Activated naive CD4-positive, alpha-beta T cell treated with Interleukin-2 at 50 U/mL for 16 hours (primary cell): ENCODE data around the gene STARD4.

Experiments used
- DNase-seq: peaks from one replicate; pipeline ENCODE4 v3.0.0-alpha.2; 2020

The STARD4 gene

DNA sequence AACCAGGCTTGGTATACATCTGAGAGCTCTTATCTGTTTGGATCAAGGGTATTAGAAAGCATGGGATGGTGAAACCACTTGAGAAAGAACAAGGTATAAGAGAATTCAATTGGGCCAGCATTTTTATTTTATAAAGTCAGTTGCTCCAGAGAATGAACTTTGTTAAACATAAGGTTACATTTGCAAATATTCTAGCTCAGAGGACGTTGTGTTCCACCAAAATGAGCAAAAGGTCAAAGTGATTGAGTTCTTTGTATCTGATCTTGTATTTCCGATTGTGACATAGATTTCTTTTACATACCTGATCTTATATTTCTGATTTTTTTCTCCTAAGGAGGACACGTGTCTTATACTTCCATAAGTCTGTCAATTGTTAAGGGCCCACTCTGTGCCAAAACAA lies 8.6 kb upstream of the STARD4 start:
- DNase-seq: no peak

- no peak for DNase-seq
Measured at GRCh38 chr5:111518777-111519176, 6.4 kb upstream of the STARD4 start.

DNA sequence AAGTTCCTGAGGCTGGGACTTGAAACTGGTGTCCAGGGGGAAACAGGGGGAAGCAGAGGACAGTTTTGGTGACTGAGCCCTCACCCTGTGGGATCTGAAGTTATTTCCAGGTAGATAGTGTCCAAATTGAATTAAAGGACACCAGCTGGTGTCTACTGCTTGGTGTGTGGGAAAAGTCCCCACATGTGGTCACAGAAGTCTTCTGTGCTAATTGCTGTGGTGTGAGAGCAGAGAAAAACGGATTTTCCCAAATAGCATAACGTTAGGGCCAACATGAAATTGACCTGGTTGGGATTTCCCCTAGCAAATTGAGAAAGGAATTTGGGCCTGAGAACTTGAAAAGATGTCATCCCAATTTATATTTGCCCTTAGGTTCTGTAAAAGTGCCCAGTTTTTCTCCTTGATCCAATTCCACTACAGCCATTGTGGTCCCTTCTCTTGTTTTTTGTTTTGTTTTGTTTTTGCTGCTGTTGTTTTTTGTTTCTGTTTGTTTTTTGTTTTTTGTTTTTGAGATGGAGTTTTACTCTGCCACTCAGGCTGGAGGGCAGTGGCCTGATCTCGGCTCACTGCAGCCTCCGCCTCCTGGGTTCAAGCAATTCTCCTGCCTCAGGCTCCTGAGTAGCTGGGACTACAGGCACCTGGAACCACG lies 5.6 kb upstream of the STARD4 start:
- DNase-seq: no peak

- DNase-seq: no peak
Measured at GRCh38 chr5:111514087-111514486, 1.8 kb upstream of the STARD4 start.

GRCh38 chr5:111513131-111513520 lies 791 bp upstream of the STARD4 start:
- DNase-seq: peak; percentile 73

- DNase-seq: no peak
Measured at GRCh38 chr5:111511831-111512374, 432 bp downstream of the STARD4 start.

DNA sequence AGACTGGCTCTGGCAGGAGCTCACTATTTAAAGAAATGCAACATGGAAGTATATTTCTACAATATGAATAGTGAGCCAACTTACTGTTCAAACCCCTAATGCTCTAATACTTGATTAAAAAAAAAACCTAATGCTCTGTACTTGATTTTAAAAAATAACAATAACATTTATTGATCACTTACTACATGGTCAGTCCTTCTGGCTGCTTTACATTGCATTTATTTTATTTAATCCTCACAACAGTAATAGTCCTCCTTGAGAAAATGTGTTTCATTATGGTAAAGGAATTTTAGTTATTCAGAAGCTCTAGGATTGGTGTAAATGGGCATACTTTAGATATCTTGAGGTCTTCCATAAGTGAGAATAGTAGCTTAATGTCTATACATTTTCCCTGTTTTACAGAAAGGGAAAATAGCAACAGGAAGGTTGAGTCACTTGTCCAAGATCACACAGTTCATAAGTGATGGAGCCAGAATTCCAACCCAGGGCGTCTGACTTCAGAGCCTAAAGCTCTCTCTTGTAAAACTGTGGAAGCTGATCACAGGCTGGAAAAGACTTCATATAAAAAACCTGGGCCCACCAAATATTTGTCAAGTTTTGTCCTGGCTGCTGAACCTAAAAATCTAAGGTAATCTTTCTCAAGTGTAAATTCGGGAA lies 1.0 kb downstream of the STARD4 start:
- DNase-seq: no peak

DNA sequence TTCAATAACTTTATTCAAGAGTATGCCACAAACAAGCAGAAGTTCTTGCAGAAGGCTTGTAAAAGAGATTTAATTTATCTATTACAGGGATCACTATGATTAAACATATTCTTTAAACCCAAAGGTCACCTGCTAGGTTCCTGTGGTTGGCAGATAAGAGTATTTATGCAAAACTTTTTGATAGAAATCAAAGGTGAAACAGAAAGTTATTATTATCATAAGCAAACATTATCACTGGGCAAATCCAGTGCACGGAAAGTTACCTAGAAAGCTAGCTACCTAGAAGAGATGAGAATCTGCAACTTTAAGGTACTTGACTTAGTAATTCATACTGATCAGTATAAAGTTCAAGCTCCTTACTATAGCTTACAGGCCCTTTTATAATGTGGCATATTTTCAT lies 3.2 kb downstream of the STARD4 start:
- DNase-seq: no peak

GRCh38 chr5:111507276-111507675 lies 5.1 kb downstream of the STARD4 start:
- DNase-seq: no peak

GRCh38 chr5:111505096-111505495 lies 7.2 kb downstream of the STARD4 start:
- no peak for DNase-seq

GRCh38 chr5:111502956-111503355 lies 9.4 kb downstream of the STARD4 start:
- DNase-seq: no peak

- DNase-seq: no peak
Measured at GRCh38 chr5:111498346-111498745, 14.0 kb downstream of the STARD4 start.

GRCh38 chr5:111495159-111495558 lies 17.2 kb downstream of the STARD4 start:
- no peak for DNase-seq

- no peak for DNase-seq
Measured at GRCh38 chr5:111494355-111494999, 17.9 kb downstream of the STARD4 start.

DNA sequence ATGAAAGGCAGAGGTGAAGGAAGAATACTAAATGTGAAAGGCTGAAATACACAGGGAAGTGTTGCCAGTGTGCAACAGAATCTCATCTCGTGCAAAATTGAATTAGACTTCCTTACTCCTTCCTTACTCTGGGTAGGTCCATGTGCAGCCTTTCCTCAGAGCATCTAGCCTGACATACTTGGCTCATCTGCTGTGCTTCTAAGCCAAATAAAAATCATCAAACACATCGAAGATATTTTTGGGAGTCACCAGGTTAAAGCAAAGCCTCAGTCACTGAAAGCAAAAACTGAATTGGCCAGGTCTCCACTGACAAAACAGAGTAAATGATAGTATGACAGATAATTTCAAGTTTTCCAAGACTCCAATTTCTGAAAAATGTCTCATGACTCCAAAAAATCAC lies 19.3 kb downstream of the STARD4 start:
- DNase-seq: no peak

GRCh38 chr5:111488353-111488752 lies 24.0 kb downstream of the STARD4 start:
- no peak for DNase-seq

- DNase-seq: no peak
Measured at GRCh38 chr5:111486926-111487325, 25.4 kb downstream of the STARD4 start.

DNA sequence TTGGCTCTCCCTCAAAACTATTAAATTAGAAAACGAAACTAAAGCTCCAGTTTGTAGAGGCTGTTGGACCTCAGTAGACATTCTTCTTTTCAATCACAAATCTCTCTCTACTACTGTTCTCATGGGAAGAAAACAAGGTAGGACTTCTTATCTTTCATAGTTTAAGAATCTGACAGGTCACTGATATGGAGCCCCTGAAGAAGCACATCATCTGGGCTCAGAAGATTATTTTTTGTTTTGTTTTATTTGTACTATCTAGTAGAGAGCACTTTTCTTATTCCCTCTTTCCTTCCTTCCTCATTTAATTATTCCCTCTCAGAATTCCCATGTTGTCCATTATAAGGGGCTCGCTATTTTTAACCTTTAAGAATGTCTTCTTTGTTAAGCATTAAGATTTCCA lies 26.3 kb downstream of the STARD4 start:
- no peak for DNase-seq

GRCh38 chr5:111480346-111480745 lies 32.0 kb downstream of the STARD4 start:
- no peak for DNase-seq

DNA sequence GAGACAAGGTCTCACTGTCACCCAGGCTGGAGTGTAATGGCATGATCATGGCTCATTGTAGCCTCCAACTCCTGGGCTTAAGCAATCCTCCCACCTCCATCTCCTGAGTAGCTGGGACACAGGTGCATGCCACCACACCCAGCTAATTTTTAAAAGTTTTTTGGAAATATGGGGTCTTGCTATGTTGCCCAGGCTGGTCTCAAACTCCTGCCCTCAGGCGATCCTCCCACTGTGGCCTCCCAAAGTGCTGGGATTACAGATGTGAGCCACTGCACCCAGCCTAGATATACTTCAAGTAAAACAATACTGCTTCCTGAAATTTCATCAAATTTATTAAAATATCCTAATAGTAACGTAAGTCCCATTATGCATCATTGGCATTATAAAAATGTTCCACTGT lies 33.4 kb downstream of the STARD4 start:
- DNase-seq: no peak

GRCh38 chr5:111478266-111478665 lies 34.1 kb downstream of the STARD4 start:
- DNase-seq: no peak

GRCh38 chr5:111472579-111472978 lies 39.8 kb downstream of the STARD4 start:
- no peak for DNase-seq

DNA sequence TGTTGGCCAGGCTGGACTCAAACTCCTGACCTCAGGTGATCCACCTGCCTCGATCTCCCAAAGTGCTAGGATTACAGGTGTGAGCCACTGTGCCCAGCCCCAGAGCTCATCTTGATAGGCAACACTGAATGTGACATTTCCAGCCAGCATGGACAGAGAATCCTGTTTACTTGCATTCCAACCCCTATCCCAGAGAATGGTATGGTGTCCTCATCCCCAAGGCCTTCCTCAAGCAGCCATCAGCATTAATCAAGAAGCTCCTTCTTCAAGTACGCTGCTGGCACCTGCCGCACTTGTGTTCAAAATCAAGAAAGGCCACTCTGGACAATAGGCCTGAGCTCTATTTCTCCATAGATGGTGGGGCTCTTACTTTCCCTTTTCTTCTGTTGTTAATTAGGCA lies 40.2 kb downstream of the STARD4 start:
- no peak for DNase-seq

GRCh38 chr5:111469903-111470302 lies 42.4 kb downstream of the STARD4 start:
- no peak for DNase-seq
